HG03575 (cell line): ENCODE results near the gene TUBA3D.
"Not testable (repeated sequence)": the region's sequence is repeated elsewhere in the genome, so short reads cannot be mapped to it uniquely, and the experiment has no call there.

Source experiments
- ATAC-seq: cut with Tn5 transposase; IDR thresholded peaks from one replicate; pipeline ENCODE4 v1.9.1; 2021; ENCODE audit not compliant: unreplicated experiment, insufficient number of reproducible peaks, low FRiP score; ENCODE audit errors: extremely low read depth

Gene TUBA3D

DNA sequence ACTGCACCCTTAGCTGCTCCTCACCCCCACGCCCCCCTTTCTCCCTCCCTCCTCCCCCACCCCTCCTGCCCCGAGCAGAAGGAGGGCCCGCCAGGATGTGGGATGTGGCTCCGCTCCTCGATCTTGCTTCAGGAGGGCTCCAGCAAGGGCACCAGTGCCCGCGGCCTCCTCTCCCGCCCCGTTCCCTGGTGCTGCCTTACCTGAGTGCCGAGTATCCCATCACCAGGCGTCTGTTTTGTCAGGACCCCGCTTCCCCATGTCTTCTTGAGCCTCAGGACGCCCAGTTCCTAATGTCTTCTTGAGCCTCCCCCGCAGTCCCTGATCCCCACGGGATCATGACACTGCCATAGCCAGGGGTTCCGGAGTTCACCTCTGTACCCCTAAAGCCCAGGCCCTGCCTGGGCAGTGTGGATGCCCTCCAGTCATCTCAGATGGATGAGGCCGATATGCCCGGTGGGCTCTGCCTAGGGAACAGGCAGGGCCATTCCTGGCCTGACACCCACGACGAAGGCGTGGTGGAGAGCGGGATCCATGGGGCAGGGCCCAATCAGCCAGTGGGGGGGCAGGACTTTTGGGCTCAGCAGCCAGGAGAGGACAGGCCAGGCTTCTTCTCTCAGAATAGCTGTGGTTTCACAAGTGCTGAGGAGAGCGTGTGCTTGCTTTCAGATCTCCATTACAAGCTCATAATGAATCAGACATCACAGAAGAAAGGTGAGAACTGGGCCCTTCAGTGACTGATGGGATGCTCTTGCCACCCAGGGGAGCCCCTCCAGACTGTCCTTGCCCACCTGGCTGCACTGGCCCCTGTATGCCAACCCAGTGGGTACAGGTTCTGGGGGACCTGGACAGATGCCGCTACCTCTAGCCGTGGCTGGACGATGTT is 53.3 kb downstream of the TUBA3D start:
- ATAC-seq, result peak; percentile 50

DNA sequence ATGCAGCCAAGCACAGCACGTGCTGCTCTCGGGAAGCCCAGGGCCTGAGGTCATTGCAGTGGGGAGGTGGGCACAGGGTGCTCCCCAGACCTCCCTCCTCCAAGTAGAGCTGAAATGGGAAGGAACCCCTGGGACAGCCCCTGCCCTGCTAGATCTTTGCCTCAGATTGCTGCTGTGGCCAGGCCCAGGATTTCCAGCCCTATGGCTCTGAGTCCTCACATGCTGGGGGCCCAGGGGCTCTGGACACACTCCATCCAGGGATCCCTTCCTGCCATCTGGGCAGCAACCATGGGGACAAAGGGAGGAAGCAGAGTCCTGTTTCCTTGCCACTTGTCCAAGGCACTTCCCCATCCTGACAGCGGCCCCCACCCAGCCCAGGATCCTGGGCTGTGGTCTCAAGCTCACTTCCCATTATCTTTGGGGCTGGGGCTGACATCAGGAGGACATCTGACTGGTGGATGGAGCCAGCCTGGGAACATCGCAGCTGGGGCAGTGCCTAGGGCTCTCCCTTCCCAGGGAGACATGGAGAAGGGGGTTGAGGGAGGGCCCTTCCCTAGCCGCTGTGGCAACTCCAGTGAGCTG is 54.0 kb downstream of the TUBA3D start:
- not testable (repeated sequence) for ATAC-seq

DNA sequence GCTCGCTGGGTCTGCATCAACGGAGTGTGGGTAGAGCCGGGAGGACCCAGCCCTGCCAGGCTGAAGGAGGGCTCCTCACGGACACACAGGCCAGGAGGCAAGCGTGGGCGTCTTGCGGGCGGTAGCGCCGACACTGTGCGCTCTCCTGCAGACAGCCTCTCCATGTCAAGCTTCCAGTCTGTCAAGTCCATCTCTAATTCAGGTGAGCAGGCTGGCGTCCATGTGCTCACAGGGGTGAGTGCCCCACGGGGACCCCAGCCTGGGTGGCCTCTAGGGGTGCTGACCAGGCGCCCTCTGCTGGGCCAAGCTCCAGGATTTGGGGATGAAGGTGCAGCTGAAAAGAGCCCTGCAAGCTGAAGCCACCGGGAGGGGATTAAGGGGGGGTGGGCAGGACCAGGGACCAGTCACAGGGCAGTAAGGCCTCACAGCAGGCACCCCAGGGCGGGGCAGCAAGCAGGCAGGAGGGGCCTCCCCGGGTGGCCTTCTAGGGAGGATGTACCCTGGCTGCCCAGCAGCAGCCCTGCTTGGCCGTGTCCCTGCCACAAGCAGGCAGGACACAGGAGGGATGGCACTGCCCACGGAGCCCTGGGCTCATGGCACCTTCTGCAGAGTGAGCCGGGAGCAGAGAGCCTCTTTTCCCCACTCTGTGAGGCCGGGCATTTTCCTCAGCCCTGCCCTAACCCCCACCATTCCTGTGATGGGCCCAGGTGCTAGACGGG is 54.9 kb downstream of the TUBA3D start:
- not testable (repeated sequence) for ATAC-seq

DNA sequence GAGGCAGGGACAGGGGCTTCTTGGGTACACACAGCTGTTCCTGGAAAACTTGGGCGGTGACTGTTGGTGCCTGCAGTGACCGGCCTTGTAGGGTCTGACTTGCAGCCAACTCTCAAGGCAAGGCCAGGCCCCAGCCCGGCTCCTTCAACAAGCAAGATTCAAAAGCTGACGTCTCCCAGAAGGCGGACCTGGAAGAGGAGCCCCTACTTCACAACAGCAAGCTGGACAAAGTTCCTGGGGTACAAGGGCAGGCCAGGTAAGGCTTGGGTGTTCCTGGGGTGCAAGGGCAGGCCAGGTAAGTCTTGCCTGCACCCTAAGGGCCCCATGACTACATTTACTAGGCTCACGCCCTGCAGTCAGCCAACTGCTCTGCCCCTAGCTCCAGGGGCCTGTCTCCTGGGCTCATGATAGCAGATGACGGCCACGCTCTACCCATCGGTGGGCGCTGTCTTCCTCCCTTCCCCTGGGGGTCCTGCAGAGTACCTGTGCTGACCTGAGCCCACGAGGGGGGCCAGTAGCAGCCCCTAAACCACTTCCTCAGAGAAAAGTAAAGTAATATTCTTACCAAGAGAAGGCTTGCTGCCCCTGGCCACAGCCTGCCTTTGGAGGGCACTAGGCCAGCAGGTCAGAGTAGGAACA is 55.7 kb downstream of the TUBA3D start:
- ATAC-seq, result not testable (repeated sequence)
